Stimulated activated CD8-positive, alpha-beta memory T cell treated with anti-CD3 and anti-CD28 coated beads, Interleukin-7, amount 100 ng/mL, for 1 hour (primary cell): ENCODE measurements around the gene RAPGEF6.
"Not testable (repeated sequence)": the region's sequence is repeated elsewhere in the genome, so short reads cannot be mapped to it uniquely, and the experiment has no call there.

Source experiments
- DNase-seq, 2 donors: peaks; one replicate each; pipeline ENCODE4 v3.0.0-alpha.2; 2020; ENCODE audit warnings: low read depth in 2 of 2

The RAPGEF6 gene

GRCh38 chr5:131634996-131635683 lies at the start of gene RAPGEF6:
Gene RAPGEF6 (minus strand): TSS chr5:131635229. CDS start chr5:131635030, 199 bp downstream.
- DNase-seq: peak; percentile 89 to 90

- DNase-seq: no peak
These were observed 49.6 kb upstream of the RAPGEF6 start for GRCh38 chr5:131684595-131684994.

- DNase-seq: no peak
These were observed 49.0 kb upstream of the RAPGEF6 start for GRCh38 chr5:131684051-131684450.

- no peak for DNase-seq
These were observed 47.8 kb upstream of the RAPGEF6 start for GRCh38 chr5:131682826-131683225.

- DNase-seq: no peak
These were observed 47.1 kb upstream of the RAPGEF6 start for GRCh38 chr5:131682175-131682574.

- no peak for DNase-seq
These were observed 44.9 kb upstream of the RAPGEF6 start for GRCh38 chr5:131679911-131680310.

GRCh38 chr5:131678273-131678672 lies 43.2 kb upstream of the RAPGEF6 start:
- DNase-seq: not testable (repeated sequence)

GRCh38 chr5:131677115-131677514 lies 42.1 kb upstream of the RAPGEF6 start:
- no peak for DNase-seq

GRCh38 chr5:131672776-131673175 lies 37.7 kb upstream of the RAPGEF6 start:
- no peak for DNase-seq

- DNase-seq: no peak
These were observed 37.1 kb upstream of the RAPGEF6 start for GRCh38 chr5:131671994-131672655.

GRCh38 chr5:131671409-131671808 lies 36.4 kb upstream of the RAPGEF6 start:
- no peak for DNase-seq

GRCh38 chr5:131664929-131665328 lies 29.9 kb upstream of the RAPGEF6 start:
- DNase-seq: no peak

GRCh38 chr5:131661933-131662332 lies 26.9 kb upstream of the RAPGEF6 start:
- DNase-seq: no peak

- no peak for DNase-seq
These were observed 24.8 kb upstream of the RAPGEF6 start for GRCh38 chr5:131659841-131660240.

- DNase-seq: no peak
These were observed 24.3 kb upstream of the RAPGEF6 start for GRCh38 chr5:131659290-131659689.

GRCh38 chr5:131654776-131655175 lies 19.7 kb upstream of the RAPGEF6 start:
- no peak for DNase-seq

GRCh38 chr5:131654309-131654708 lies 19.3 kb upstream of the RAPGEF6 start:
- DNase-seq: no peak

- no peak for DNase-seq
These were observed 14.1 kb upstream of the RAPGEF6 start for GRCh38 chr5:131649161-131649560.

- no peak for DNase-seq
These were observed 12.2 kb upstream of the RAPGEF6 start for GRCh38 chr5:131647048-131647769.

- no peak for DNase-seq
These were observed 9.8 kb upstream of the RAPGEF6 start for GRCh38 chr5:131644822-131645221.

GRCh38 chr5:131644370-131644769 lies 9.3 kb upstream of the RAPGEF6 start:
- DNase-seq: no peak

GRCh38 chr5:131641494-131641893 lies 6.5 kb upstream of the RAPGEF6 start:
- no peak for DNase-seq
